Measurements from ENCODE around the gene NDUFAF3. TPM values are rescaled to one million over a fixed set of nuclear protein-coding genes. Genes with fewer than 3 reads are reported as not detected.
A peak's percentile ranks its signal among the peaks of the same experiment; 100 is the strongest.

Gene NDUFAF3
- total RNA-seq, 1 donor from 2014 or later: 77.6 TPM

GRCh38 chr3:49024449-49024848 lies 2.5 kb downstream of the NDUFAF3 start:
- H3K9me3 ChIP-seq: no peaks in the 10 kb centered on the region
- no peak for DNase-seq
- ATAC-seq: no peak
- peaks cover 31% of the 10 kb centered on the region for H3K4me1 ChIP-seq
- H3K27ac ChIP-seq: no peak overlapping the region
- H3K4me3 ChIP-seq: no peak overlapping the region
- H3K27me3 ChIP-seq: no peaks in the 10 kb centered on the region
- H3K36me3 ChIP-seq: peaks cover 41% of the 10 kb centered on the region
- intact Hi-C loops (cut with DNase I): no loop called here
- TF ChIP-seq, protein P1, sequence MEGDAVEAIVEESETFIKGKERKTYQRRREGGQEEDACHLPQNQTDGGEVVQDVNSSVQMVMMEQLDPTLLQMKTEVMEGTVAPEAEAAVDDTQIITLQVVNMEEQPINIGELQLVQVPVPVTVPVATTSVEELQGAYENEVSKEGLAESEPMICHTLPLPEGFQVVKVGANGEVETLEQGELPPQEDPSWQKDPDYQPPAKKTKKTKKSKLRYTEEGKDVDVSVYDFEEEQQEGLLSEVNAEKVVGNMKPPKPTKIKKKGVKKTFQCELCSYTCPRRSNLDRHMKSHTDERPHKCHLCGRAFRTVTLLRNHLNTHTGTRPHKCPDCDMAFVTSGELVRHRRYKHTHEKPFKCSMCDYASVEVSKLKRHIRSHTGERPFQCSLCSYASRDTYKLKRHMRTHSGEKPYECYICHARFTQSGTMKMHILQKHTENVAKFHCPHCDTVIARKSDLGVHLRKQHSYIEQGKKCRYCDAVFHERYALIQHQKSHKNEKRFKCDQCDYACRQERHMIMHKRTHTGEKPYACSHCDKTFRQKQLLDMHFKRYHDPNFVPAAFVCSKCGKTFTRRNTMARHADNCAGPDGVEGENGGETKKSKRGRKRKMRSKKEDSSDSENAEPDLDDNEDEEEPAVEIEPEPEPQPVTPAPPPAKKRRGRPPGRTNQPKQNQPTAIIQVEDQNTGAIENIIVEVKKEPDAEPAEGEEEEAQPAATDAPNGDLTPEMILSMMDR (IDR thresholded peaks at IDR 0.05): no peak

- intact Hi-C loops (cut with DNase I): no loop called here
- H3K4me3 ChIP-seq: no peak overlapping the region
- no peak overlapping the region for H3K27ac ChIP-seq
- peaks cover 23% of the 10 kb centered on the region for H3K4me1 ChIP-seq
- H3K27me3 ChIP-seq: no peaks in the 10 kb centered on the region
- no peaks in the 10 kb centered on the region for H3K9me3 ChIP-seq
- no peak for DNase-seq
- TF ChIP-seq, protein P1 (IDR thresholded peaks at IDR 0.05): no peak
- peaks cover 47% of the 10 kb centered on the region for H3K36me3 ChIP-seq
- no peak for ATAC-seq
Observed at GRCh38 chr3:49025005-49025792, 3.3 kb downstream of the NDUFAF3 start.

- intact Hi-C loops (cut with DNase I): no loop called here
- Histone ChIP-seq H3K36me3 (peaks cover 55% of the 10 kb centered on the region), H3K4me1 (peaks cover 20% of the 10 kb centered on the region), H3K27ac (no peak overlapping the region), H3K27me3 (no peaks in the 10 kb centered on the region), H3K9me3 (no peaks in the 10 kb centered on the region), H3K4me3 (no peak overlapping the region)
- no peak for ATAC-seq
- no peak for DNase-seq
- TF ChIP-seq, protein P1 (IDR thresholded peaks at IDR 0.05): no peak
Observed at GRCh38 chr3:49025793-49026520, 4.0 kb downstream of the NDUFAF3 start.

DNA sequence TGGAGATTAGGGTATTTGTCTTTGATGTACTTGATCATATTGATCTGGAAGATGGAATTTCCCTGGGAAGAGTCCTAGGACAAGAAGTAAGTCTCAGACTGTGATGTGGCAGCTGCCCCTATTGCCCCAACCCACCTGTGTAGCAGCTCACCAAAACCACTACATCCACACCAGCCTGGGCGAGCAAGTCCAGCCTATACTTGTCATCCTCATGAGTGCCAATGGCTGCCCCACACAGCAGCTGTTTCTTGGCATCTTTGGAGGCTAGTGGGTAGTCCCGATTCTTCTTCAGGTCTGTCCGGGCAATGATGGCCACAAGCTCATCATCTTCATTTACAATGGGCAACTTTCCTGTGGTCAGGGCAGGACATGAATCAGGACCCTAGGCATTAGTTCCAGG lies 4.6 kb downstream of the NDUFAF3 start:
- intact Hi-C loops (cut with DNase I): no loop called here
- DNase-seq (no peak), ATAC-seq (no peak)
- no peaks in the 10 kb centered on the region for H3K9me3 ChIP-seq
- TF ChIP-seq, protein P1 (IDR thresholded peaks at IDR 0.05): no peak
- H3K27ac ChIP-seq: no peak overlapping the region
- H3K36me3 ChIP-seq: peaks cover 61% of the 10 kb centered on the region
- H3K4me1 ChIP-seq: peaks cover 20% of the 10 kb centered on the region
- no peak overlapping the region for H3K4me3 ChIP-seq
- no peaks in the 10 kb centered on the region for H3K27me3 ChIP-seq

DNA sequence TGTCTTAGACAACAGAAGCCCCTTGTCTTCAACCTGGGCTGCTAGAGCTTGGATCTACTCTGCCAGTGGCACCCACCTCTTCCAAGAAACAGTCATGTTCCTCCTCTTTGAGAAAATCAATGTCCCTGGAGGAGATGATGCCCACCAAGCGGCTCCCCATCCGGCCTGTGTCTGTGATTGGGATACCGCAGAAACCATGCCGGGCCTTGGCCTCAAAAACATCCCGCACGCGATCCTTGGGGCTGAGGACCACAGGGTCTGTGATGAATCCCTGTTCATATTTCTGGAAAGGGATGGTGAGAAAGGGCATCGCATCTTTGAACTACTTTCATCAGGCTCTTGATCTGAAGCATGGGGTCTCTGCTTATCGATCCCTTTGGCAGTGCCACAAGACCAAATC lies 5.7 kb downstream of the NDUFAF3 start:
- peak overlapping the region; percentile 93 for H3K27ac ChIP-seq

More for the DNA sequence above, 5.7 kb downstream of the NDUFAF3 start:
- ATAC-seq: no peak
- Histone ChIP-seq H3K4me1 (peaks cover 19% of the 10 kb centered on the region), H3K27me3 (no peaks in the 10 kb centered on the region), H3K36me3 (peaks cover 72% of the 10 kb centered on the region), H3K4me3 (no peak overlapping the region), H3K9me3 (no peaks in the 10 kb centered on the region)
- TF ChIP-seq, protein P1 (IDR thresholded peaks at IDR 0.05): no peak
- intact Hi-C loops (cut with DNase I): no loop called here
- DNase-seq: no peak

Measured in upper lobe of right lung (tissue), 1 donor.